GM12891 (cell line): ENCODE results near the gene SLC22A4.

Experiments used
- PAX5 ChIP-seq: IDR thresholded peaks from 2 replicates; pipeline ENCODE4 v1.6.1; 2011; ENCODE audit warnings: low read length, moderate library complexity, mild to moderate bottlenecking; ENCODE audit not compliant: insufficient read depth, severe bottlenecking
- POLR2A ChIP-seq: IDR thresholded peaks from 2 replicates; pipeline ENCODE4 v1.6.1; 2011; ENCODE audit warnings: low read depth, low read length, control low read depth
- POLR2AphosphoS5 ChIP-seq: IDR thresholded peaks from 2 replicates; pipeline ENCODE4 v1.6.1; 2011; ENCODE audit warnings: low read depth, low read length, control low read depth
- TAF1 ChIP-seq: IDR thresholded peaks from 2 replicates; pipeline ENCODE4 v1.6.1; 2011; ENCODE audit warnings: low read depth, low read length, control low read depth

- TF ChIP-seq POLR2A (no peak), PAX5 (no peak), POLR2AphosphoS5 (no peak), TAF1 (no peak)
These were observed 77.4 kb downstream of the SLC22A4 start for GRCh38 chr5:132371603-132371994.
